Bone marrow (tissue), 2 donors: ENCODE results near the gene SLF1.

Experiments
- DNase-seq, 2 donors: peaks; one replicate each; lab custom pipeline; 2025; lab: John Stamatoyannopoulos, UW

The SLF1 gene

GRCh38 chr5:94711785-94712184 lies 93.3 kb downstream of the SLF1 start:
- no peak for DNase-seq

- no peak for DNase-seq
These were observed 97.3 kb downstream of the SLF1 start for GRCh38 chr5:94715768-94716167.

- DNase-seq: no peak
These were observed 106.7 kb downstream of the SLF1 start for GRCh38 chr5:94725142-94725541.

- no peak for DNase-seq
These were observed 113.0 kb downstream of the SLF1 start for GRCh38 chr5:94731471-94731870.

GRCh38 chr5:94736498-94736897 lies 118.0 kb downstream of the SLF1 start:
- no peak for DNase-seq

- DNase-seq: no peak
These were observed 121.8 kb downstream of the SLF1 start for GRCh38 chr5:94740286-94740685.

GRCh38 chr5:94742852-94743251 lies 124.4 kb downstream of the SLF1 start:
- DNase-seq: no peak

- DNase-seq: no peak
These were observed 126.4 kb downstream of the SLF1 start for GRCh38 chr5:94744906-94745305.

- DNase-seq: no peak
These were observed 127.6 kb downstream of the SLF1 start for GRCh38 chr5:94745786-94746730.

GRCh38 chr5:94746731-94747124 lies 128.3 kb downstream of the SLF1 start:
- peak in 1 of 2 donors; percentile 10 for DNase-seq
